GM18517 (cell line): ENCODE data around the gene MRFAP1.
"Not testable (repeated sequence)": the region's sequence is repeated elsewhere in the genome, so short reads cannot be mapped to it uniquely, and the experiment has no call there.

ENCODE experiments used
- ATAC-seq: cut with Tn5 transposase; IDR thresholded peaks from one replicate; pipeline ENCODE4 v1.9.1; 2021; ENCODE audit warnings: mild to moderate bottlenecking, moderate library complexity; ENCODE audit not compliant: unreplicated experiment

The MRFAP1 gene

GRCh38 chr4:6609415-6610079 is 30.9 kb upstream of the MRFAP1 start:
- ATAC-seq, result no peak

DNA sequence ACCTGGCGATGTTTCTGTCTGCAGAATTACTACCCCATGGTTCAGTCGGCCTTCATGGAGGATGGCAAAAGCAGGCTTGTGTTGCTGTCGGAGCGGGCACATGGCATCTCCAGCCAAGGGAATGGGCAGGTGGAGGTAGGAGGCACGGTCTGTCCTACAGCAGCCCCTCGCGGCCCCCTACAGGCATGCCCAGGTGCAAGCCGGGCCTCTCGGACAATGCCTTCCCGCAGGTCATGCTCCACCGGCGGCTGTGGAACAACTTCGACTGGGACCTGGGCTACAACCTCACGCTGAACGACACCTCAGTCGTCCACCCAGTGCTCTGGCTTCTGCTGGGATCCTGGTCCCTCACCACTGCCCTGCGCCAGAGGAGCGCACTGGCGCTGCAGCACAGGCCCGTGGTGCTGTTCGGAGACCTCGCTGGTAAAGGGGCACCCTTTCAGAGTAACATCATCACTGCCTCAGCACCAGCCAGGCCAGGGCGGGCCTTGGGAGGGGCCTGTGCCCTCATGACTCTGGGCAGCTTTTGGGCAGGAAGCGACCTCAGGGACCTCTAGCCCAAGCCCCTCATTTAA is 29.5 kb upstream of the MRFAP1 start:
- ATAC-seq, result no peak

DNA sequence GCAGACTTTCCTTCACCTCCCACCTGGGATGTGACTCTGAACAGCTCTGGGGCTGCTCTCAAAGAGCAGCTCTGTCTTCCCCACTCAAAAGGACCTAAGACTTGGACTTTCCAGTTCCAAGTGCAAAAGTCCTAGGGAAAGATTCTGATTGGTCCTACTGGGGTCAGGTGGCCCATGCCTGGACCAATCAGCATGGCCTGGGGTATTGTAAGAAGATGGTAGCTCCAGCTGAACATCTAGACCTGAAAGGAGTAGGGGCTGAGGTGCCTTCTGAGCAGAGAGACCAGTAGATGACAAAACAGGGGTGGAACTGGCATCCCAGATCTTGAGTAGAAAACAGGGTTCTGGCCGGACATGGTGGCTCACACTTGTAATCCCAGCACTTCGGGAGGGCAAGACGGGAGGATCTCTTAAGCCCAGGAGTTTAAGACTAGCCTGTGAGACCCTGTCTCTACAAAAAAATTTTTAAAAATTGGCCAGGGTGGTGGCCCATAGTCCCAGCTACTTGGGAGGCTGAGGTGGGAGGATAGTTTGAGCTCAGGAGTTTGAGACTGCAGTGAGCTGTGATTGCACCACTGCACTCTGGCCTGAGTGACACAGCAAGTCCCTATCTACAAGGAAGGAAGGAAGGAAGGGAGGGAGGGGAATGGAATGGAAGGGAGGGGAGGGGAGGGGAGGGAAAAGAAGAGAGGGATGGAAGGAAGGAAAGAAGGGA is 27.4 kb upstream of the MRFAP1 start:
- ATAC-seq, result no peak

DNA sequence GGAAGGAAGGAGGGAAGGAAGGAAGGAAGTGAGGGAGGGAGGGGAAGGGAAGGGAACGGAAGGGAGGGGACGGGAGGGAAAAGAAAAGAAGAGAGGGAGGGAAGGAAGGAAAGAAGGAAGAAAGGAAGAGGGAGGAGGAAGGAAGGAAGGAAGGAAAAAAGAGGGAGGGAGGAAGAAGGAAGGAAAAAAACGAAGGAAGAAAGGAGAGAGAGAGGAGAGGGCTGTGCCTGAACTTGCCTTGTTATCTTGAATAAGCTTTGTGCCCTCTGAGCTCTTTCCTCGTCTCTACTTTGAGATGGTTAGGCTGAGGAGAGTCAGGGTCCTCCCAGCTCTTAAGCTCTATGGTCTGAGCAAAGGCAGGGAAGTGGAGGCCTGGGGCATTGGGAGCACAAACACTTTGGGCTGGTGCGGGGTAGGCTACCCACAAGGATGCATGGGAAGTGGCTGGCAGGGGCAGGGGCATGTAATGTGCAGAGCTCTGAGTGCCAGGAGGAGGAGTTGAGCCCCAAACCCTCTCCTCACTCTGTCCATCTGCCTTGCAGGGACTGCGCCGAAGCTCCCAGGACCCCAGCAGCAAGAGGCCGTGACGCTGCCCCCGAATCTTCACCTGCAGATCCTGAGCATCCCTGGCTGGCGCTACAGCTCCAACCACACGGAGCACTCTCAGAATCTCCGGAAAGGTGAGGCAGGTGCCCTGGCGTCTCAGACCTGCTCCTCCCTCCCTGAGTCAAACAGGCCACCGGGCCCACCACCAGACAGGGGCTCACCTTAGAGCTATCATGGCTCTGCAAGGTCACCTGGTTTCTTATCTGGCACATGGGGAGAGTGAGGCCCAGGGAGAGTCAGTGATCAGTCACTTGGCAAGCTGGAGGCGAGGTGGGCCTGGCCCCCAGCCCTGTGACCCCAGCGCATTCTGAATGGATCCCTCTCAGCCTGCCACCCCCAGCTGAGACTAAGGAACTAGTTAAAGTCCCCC is 26.5 kb upstream of the MRFAP1 start:
- no peak for ATAC-seq

GRCh38 chr4:6614701-6615230 is 25.7 kb upstream of the MRFAP1 start:
- ATAC-seq, result no peak

- ATAC-seq, result no peak
These were observed 24.1 kb upstream of the MRFAP1 start for GRCh38 chr4:6616087-6616995.

GRCh38 chr4:6617246-6617645 is 23.2 kb upstream of the MRFAP1 start:
- ATAC-seq, result no peak

DNA sequence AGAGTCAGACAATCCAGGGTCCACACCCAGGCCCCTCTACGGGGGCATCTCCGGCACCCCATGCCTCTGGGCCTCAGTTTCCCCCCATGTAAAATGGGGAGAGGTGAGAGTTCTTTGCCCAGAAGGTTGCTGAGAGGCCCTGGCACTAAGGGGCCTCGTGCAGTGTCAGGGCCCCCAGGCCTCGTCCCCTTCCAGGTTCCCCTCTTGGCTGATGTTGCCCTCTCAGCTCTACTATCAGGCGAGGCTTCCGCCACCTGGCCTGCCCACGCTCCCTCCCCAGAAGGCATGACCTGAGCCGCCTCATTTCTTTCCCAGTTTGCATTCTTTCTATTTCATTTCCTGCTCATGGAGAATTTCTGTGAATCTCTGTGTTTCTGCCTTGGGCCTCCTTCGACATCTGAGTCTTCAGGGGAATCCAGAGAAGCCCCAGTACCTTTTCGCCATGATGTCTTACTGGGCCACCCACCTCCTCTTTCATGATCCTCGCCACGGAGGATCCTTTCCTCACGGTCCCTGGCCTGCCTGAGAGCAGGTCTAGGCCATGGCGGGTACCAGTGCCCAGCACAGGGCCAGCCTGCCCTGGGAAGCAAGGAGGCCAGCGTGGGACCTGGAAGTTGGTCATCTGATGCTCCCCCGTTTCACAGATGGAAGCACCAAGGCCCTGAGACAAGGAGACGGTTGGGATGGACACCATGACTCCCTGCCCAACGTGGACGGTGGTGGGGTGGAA is 21.9 kb upstream of the MRFAP1 start:
- ATAC-seq, result no peak

DNA sequence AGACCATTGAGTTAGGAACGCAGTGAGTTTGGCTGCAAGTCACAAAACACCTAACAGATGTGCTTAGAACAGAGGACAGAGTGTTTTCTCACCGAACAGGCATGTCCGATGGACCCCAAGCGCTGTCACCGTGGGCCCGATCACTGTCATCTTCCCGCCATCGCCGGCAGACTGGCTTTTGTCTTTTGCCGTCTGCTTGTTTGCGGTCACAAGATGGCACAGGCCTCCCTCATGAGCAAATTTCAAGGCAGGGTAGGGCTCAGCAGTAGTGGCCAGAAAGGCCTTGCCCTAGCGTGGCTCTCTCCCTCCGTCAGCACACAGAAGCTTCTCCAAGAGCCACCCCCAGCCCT is 21.4 kb upstream of the MRFAP1 start:
- ATAC-seq, result no peak

DNA sequence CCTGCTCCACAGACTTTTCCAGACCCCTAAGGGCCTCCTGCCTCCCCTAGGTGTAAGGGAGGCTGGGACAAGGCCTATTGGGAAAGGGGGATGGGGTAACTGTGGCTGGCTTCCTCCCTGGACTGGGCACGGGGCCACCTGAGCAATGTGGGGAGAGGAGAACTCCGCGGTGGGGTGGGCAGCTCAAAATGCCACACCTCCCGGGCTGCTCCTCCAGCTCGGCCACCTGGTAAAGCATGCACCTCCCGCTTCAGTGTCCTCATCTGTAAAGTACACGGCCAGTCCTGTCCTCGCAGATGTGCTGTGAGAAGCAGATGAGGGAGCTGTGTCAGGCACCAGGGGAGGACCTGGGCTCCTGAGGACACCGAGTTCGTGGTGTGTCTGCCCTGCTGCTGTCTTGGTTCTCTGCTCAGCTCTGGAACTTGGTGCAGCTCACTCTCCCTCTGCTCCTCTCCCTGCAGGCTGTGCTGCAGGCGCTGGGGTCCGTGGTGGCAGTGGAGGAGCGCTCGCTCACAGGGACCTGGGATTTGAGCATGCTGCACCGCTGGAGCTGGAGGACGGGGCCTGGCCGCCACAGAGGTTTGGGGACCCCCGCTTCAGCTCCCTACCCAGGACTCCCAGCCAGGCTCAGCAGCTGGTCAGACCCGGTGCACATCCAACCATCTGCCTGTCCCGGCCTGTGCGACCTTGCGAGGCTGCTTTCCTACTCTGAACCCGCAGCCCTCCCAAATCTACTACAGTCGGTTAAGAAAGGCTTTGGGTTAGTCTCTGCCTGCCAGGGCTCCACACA is 20.8 kb upstream of the MRFAP1 start:
- ATAC-seq, result no peak

GRCh38 chr4:6620296-6620695 is 20.2 kb upstream of the MRFAP1 start:
- no peak for ATAC-seq

DNA sequence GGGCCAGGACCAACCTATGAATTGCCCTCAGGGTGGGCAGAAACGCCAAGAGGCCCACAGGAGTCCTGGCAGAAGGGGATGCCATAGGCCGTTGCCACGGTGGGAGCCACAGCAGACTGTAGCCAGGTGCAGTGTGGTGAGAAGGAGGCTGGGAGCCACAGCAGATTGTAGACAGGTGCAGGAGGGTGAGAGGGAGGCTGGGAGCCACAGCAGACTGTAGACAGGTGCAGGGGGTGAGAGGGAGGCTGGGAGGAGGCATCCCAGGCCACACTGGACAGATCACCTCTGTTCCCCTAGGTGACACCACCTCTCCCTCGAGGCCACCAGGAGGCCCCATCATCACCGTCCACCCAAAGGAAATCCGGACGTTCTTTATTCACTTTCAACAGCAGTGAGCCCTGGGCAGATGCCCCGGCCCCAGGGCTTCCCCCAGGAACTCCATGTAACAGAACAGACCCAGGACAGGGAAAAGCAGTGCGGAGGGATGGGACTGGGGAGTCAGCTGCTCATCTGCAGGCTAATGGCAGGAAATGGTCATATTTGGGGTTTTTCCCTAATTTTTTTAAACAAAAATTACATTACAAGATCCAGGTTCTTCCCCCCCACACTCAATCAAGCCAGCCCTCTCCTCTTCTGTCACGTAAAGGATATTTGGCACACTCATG is 19.5 kb upstream of the MRFAP1 start:
- ATAC-seq, result no peak

DNA sequence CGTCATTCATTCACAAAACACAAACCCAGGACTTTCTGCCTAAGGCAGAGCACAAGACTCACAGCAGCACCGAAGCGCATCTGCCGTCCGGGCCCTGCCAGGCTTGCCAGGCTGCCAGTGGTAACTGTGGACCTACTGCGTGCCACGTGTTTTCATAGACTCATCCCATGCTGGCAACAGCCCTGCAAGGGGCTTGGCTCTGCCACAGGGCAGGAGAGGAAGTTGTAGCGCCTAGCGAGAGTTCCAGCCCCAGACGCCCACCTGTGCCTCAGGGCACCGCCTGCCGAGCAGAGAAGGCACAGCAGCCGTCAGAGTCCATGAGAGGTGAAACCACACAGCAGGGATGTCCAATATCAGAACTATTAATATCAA is 18.9 kb upstream of the MRFAP1 start:
- no peak for ATAC-seq

DNA sequence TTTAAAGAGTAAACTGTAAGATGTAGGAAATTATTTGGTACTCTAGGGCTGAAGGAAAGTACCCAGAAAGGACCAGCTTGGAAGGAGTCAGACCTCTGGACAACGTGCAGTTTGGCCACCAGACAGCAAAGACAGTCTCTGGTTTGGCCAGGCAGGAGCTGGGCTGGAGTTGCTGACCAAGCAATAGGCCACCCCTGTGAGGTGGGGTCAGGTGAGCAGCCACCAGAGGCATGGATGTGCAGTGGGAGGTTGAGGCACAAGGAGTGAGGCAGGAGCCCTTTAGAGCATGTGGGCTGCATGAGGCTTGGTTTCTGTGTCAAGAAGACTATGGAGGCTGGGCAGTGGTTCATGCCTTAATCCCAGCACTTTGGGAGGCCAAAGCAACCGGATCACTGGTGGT is 17.7 kb upstream of the MRFAP1 start:
- no peak for ATAC-seq

DNA sequence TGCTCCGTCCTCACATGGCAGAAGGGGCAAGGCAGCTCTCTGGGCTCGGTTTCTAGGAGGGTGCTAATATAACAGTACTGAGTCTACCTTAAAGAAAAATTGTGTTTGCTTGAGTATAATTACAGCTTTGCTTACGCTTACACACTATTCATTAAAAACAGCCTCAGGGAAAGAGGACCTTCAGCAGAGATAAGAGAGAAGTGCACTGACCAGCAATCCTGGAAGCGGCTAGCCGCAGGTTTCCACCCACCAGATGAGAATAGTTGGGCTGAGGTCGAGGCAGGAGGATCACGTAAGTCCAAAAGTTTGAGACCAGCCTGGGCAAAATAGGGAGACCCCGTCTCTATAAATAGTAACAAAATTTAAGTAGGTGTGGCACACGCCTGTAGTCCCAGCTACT is 15.2 kb upstream of the MRFAP1 start:
- ATAC-seq, result no peak

GRCh38 chr4:6626066-6626465 is 14.4 kb upstream of the MRFAP1 start:
- ATAC-seq, result no peak

- ATAC-seq, result no peak
These were observed 12.7 kb upstream of the MRFAP1 start for GRCh38 chr4:6627832-6628231.

DNA sequence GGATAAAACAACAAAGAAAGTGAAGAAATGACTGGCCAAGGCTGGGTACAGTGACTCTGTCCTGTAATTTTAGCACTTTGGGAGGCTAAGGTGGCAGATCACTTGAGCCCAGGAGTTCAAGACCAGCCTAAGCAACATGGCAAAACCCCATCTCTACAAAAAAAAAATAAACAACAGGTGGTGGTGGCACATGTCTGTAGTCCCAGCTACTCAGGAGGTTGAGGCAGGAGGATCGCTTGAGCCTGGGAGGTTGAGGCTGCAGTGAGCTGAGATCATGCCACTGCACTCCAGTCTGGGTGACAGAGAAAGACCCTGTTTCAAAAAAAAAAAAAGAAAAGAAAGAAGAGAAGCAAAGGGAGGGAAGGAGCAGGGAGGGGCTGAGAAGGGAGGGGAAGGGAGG is 12.0 kb upstream of the MRFAP1 start:
- ATAC-seq, result not testable (repeated sequence)
